Stomach (tissue), 4 donors: ENCODE results near the gene DOCK4.

ENCODE experiments used
- EP300 ChIP-seq: sonication (generic); formaldehyde crosslinking; IDR thresholded peaks from one replicate; pipeline ENCODE4 v1.6.1; 2017; ENCODE audit warnings: antibody characterized with exemption
- POLR2A ChIP-seq, 4 donors: fragments of 450-650 bp; IDR thresholded peaks; one replicate each; pipeline ENCODE4 v1.6.1; 2016; ENCODE audit warnings: antibody characterized with exemption in 4 of 4, control low read depth in 2 of 4, mild to moderate bottlenecking in 1 of 4, moderate library complexity in 1 of 4
- POLR2AphosphoS5 ChIP-seq, 3 donors: sonication (generic); formaldehyde crosslinking; IDR thresholded peaks; one replicate each; pipeline ENCODE4 v1.6.1; 2016; ENCODE audit warnings: antibody characterized with exemption in 3 of 3
- TF ChIP-seq, protein P1 (sequence below), 7 experiments: fragments of 450-650 bp in 4 of 7; fragments of 200-600 bp in 3 of 7; sonication (generic) in 3 of 7; IDR thresholded peaks; one replicate each; pipeline ENCODE4 v1.5.1; 2016 to 2019; ENCODE audit warnings: antibody characterized with exemption in 7 of 7, control low read depth in 2 of 7, mild to moderate bottlenecking in 1 of 7

DNA sequence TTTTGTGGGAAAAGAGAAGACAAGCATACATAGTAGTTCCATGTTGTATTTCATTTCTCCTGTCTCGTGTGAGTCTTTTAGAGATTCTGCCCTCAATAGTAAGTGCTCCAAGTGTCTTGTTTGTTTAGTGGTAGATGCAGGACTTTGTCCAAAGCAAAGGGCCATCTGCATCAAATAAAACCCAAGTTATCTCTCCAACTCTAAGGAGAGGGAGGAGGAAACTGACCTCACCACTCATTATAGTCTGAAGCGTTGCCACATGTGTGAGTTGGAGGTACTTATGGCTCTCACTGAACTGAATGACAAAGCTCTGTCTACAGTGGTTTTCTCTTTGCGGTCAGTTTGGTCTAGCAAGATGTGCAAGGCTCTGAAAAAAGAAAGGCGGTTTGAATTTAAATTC is 272.6 kb downstream of the DOCK4 start:
- TF ChIP-seq, protein P1, sequence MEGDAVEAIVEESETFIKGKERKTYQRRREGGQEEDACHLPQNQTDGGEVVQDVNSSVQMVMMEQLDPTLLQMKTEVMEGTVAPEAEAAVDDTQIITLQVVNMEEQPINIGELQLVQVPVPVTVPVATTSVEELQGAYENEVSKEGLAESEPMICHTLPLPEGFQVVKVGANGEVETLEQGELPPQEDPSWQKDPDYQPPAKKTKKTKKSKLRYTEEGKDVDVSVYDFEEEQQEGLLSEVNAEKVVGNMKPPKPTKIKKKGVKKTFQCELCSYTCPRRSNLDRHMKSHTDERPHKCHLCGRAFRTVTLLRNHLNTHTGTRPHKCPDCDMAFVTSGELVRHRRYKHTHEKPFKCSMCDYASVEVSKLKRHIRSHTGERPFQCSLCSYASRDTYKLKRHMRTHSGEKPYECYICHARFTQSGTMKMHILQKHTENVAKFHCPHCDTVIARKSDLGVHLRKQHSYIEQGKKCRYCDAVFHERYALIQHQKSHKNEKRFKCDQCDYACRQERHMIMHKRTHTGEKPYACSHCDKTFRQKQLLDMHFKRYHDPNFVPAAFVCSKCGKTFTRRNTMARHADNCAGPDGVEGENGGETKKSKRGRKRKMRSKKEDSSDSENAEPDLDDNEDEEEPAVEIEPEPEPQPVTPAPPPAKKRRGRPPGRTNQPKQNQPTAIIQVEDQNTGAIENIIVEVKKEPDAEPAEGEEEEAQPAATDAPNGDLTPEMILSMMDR (IDR thresholded peaks at IDR 0.05): no peak
- TF ChIP-seq POLR2A (IDR thresholded peaks at IDR 0.05): no peak
- TF ChIP-seq EP300: no peak
- no peak for TF ChIP-seq POLR2AphosphoS5 (IDR thresholded peaks at IDR 0.05)
